ENCODE results near the gene LYPD6B.

DNA sequence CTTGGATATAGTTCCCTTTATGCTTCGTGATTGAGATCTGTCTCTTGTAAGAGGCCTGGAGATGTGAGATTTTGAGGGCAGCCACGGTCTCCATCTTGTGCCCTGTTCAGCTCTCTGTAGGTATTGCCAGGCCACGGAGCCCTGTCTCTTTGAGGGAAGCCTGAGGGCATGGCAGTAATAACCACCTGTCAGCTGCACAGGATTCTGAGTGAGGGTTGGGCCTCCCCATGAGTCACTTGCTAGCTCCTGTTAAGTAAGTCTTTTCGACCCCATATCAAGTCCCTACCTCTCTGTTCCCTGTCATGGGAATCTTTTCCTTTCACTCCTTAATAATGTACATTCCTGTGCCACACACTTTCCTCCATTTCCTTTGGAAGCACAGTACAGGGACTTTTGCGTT, 20.4 kb downstream of the LYPD6B start:
- TF ChIP-seq RAD21 (IDR thresholded peaks at IDR 0.05; ENCODE audit: insufficient read depth, low read depth, low read length) = no peak
- TF ChIP-seq, protein P1, sequence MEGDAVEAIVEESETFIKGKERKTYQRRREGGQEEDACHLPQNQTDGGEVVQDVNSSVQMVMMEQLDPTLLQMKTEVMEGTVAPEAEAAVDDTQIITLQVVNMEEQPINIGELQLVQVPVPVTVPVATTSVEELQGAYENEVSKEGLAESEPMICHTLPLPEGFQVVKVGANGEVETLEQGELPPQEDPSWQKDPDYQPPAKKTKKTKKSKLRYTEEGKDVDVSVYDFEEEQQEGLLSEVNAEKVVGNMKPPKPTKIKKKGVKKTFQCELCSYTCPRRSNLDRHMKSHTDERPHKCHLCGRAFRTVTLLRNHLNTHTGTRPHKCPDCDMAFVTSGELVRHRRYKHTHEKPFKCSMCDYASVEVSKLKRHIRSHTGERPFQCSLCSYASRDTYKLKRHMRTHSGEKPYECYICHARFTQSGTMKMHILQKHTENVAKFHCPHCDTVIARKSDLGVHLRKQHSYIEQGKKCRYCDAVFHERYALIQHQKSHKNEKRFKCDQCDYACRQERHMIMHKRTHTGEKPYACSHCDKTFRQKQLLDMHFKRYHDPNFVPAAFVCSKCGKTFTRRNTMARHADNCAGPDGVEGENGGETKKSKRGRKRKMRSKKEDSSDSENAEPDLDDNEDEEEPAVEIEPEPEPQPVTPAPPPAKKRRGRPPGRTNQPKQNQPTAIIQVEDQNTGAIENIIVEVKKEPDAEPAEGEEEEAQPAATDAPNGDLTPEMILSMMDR (IDR thresholded peaks at IDR 0.05 in 2 of 3, conservative IDR thresholded peaks at IDR 0.05 in 1 of 3; ENCODE audit: control insufficient read depth in 2 of 3, extremely low read depth in 1 of 3, insufficient read depth in 1 of 3, low read depth in 3 of 3, low read length in 3 of 3) = no peak
- TF ChIP-seq HCFC1 (IDR thresholded peaks at IDR 0.05; ENCODE audit: low read length) = no peak
- TF ChIP-seq RCOR1 (conservative IDR thresholded peaks at IDR 0.05; ENCODE audit: low read depth, low read length) = no peak
- TF ChIP-seq FOS (IDR thresholded peaks at IDR 0.05; ENCODE audit: borderline replicate concordance, extremely low read depth, insufficient read length) = no peak
- no peak for TF ChIP-seq BCL11A (IDR thresholded peaks at IDR 0.05; ENCODE audit: low read depth, low read length)
- TF ChIP-seq SIX5 (IDR thresholded peaks at IDR 0.05; ENCODE audit: low read depth, low read length, severe bottlenecking) = no peak
- TF ChIP-seq, protein P2, sequence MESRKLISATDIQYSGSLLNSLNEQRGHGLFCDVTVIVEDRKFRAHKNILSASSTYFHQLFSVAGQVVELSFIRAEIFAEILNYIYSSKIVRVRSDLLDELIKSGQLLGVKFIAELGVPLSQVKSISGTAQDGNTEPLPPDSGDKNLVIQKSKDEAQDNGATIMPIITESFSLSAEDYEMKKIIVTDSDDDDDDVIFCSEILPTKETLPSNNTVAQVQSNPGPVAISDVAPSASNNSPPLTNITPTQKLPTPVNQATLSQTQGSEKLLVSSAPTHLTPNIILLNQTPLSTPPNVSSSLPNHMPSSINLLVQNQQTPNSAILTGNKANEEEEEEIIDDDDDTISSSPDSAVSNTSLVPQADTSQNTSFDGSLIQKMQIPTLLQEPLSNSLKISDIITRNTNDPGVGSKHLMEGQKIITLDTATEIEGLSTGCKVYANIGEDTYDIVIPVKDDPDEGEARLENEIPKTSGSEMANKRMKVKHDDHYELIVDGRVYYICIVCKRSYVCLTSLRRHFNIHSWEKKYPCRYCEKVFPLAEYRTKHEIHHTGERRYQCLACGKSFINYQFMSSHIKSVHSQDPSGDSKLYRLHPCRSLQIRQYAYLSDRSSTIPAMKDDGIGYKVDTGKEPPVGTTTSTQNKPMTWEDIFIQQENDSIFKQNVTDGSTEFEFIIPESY (IDR thresholded peaks at IDR 0.05) = no peak
- TF ChIP-seq, protein P3, sequence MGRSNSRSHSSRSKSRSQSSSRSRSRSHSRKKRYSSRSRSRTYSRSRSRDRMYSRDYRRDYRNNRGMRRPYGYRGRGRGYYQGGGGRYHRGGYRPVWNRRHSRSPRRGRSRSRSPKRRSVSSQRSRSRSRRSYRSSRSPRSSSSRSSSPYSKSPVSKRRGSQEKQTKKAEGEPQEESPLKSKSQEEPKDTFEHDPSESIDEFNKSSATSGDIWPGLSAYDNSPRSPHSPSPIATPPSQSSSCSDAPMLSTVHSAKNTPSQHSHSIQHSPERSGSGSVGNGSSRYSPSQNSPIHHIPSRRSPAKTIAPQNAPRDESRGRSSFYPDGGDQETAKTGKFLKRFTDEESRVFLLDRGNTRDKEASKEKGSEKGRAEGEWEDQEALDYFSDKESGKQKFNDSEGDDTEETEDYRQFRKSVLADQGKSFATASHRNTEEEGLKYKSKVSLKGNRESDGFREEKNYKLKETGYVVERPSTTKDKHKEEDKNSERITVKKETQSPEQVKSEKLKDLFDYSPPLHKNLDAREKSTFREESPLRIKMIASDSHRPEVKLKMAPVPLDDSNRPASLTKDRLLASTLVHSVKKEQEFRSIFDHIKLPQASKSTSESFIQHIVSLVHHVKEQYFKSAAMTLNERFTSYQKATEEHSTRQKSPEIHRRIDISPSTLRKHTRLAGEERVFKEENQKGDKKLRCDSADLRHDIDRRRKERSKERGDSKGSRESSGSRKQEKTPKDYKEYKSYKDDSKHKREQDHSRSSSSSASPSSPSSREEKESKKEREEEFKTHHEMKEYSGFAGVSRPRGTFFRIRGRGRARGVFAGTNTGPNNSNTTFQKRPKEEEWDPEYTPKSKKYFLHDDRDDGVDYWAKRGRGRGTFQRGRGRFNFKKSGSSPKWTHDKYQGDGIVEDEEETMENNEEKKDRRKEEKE (IDR thresholded peaks at IDR 0.05) = no peak
